Activated CD8-positive, alpha-beta memory T cell treated with anti-CD3 and anti-CD28 coated beads, Interleukin-2, amount 50 U/mL, for 4 hours (primary cell): ENCODE measurements around the gene MPPED1.

Experiments used
- DNase-seq: peaks from one replicate; pipeline ENCODE4 v3.0.0-alpha.2; 2020

The MPPED1 gene

GRCh38 chr22:43432883-43433415 is 21.1 kb downstream of the MPPED1 start:
- DNase-seq = no peak

- no peak for DNase-seq
These were observed 21.8 kb downstream of the MPPED1 start for GRCh38 chr22:43433451-43434274.

GRCh38 chr22:43434275-43434927 is 22.6 kb downstream of the MPPED1 start:
- no peak for DNase-seq

GRCh38 chr22:43434928-43435311 is 23.1 kb downstream of the MPPED1 start:
- DNase-seq = no peak

- no peak for DNase-seq
These were observed 24.3 kb downstream of the MPPED1 start for GRCh38 chr22:43435851-43436811.

- no peak for DNase-seq
These were observed 25.1 kb downstream of the MPPED1 start for GRCh38 chr22:43436868-43437267.

- DNase-seq = no peak
These were observed 26.2 kb downstream of the MPPED1 start for GRCh38 chr22:43437871-43438475.

- DNase-seq = no peak
These were observed 27.0 kb downstream of the MPPED1 start for GRCh38 chr22:43438666-43439347.

GRCh38 chr22:43439368-43440103 is 27.7 kb downstream of the MPPED1 start:
- no peak for DNase-seq

- DNase-seq = no peak
These were observed 28.2 kb downstream of the MPPED1 start for GRCh38 chr22:43440104-43440387.

- no peak for DNase-seq
These were observed 28.7 kb downstream of the MPPED1 start for GRCh38 chr22:43440556-43440955.

- DNase-seq = no peak
These were observed 29.4 kb downstream of the MPPED1 start for GRCh38 chr22:43441216-43441615.

- DNase-seq = no peak
These were observed 29.9 kb downstream of the MPPED1 start for GRCh38 chr22:43441751-43442150.

GRCh38 chr22:43442386-43443151 is 30.8 kb downstream of the MPPED1 start:
- no peak for DNase-seq

GRCh38 chr22:43443152-43443471 is 31.3 kb downstream of the MPPED1 start:
- DNase-seq = no peak

- DNase-seq = no peak
These were observed 34.4 kb downstream of the MPPED1 start for GRCh38 chr22:43446037-43446803.

- no peak for DNase-seq
These were observed 35.1 kb downstream of the MPPED1 start for GRCh38 chr22:43446916-43447315.

GRCh38 chr22:43447380-43447779 is 35.6 kb downstream of the MPPED1 start:
- DNase-seq = no peak

GRCh38 chr22:43448048-43448447 is 36.2 kb downstream of the MPPED1 start:
- no peak for DNase-seq

GRCh38 chr22:43449205-43449830 is 37.5 kb downstream of the MPPED1 start:
- DNase-seq = no peak
